Mucosa of rectum (tissue), 2 donors: Measurements from ENCODE around the gene ADAM10.

ENCODE experiments used
- H3K27ac ChIP-seq, 2 donors: one replicate each; pipeline ENCODE4 v1.7.0; 2013; ENCODE audit warnings: inconsistent platforms in 2 of 2, low read depth in 2 of 2, low read length in 2 of 2
- H3K27me3 ChIP-seq, 2 donors: one replicate each; pipeline ENCODE4 v1.7.0; 2013; ENCODE audit warnings: low read length in 2 of 2; ENCODE audit not compliant: control insufficient read depth in 2 of 2, insufficient read depth in 2 of 2
- H3K36me3 ChIP-seq, 2 donors: one replicate each; pipeline ENCODE4 v1.7.0; 2013; ENCODE audit warnings: low read length in 2 of 2; ENCODE audit not compliant: control insufficient read depth in 2 of 2, insufficient read depth in 2 of 2
- H3K4me1 ChIP-seq, 2 donors: one replicate each; pipeline ENCODE4 v1.7.0; 2013; ENCODE audit warnings: low read length in 2 of 2, mild to moderate bottlenecking in 1 of 2; ENCODE audit not compliant: control insufficient read depth in 2 of 2, insufficient read depth in 2 of 2
- H3K4me3 ChIP-seq, 2 donors: one replicate each; pipeline ENCODE4 v1.7.0; 2013; ENCODE audit warnings: low read length in 2 of 2
- H3K9ac ChIP-seq, 2 donors: one replicate each; pipeline ENCODE4 v1.7.0; 2013; ENCODE audit warnings: low read length in 2 of 2, low read depth in 1 of 2, mild to moderate bottlenecking in 1 of 2
- H3K9me3 ChIP-seq, 2 donors: one replicate each; pipeline ENCODE4 v1.7.0; 2013; ENCODE audit warnings: low read length in 2 of 2; ENCODE audit not compliant: control insufficient read depth in 2 of 2
- donor health status: healthy.
- donor health status: Normal muscosa, but diverticular disease.

The ADAM10 gene

GRCh38 chr15:58572521-58572920 lies 177.0 kb downstream of the ADAM10 start:
- Histone ChIP-seq H3K4me3 (no peak overlapping the region), H3K27me3 (no peaks in the 10 kb centered on the region), H3K36me3 (no peaks in the 10 kb centered on the region), H3K9ac (no peak overlapping the region), H3K4me1 (peaks cover 20 to 28% of the 10 kb centered on the region in 2 donors), H3K9me3 (no peaks in the 10 kb centered on the region), H3K27ac (no peak overlapping the region)

- no peak overlapping the region for H3K4me3 ChIP-seq
- peaks cover 20 to 28% of the 10 kb centered on the region in 2 donors for H3K4me1 ChIP-seq
- no peaks in the 10 kb centered on the region for H3K36me3 ChIP-seq
- no peaks in the 10 kb centered on the region for H3K9me3 ChIP-seq
- no peaks in the 10 kb centered on the region for H3K27me3 ChIP-seq
- no peak overlapping the region for H3K27ac ChIP-seq
- H3K9ac ChIP-seq = no peak overlapping the region
These were observed 178.0 kb downstream of the ADAM10 start for GRCh38 chr15:58571491-58571890.

GRCh38 chr15:58569455-58569854 lies 180.1 kb downstream of the ADAM10 start:
- Histone ChIP-seq H3K36me3 (no peaks in the 10 kb centered on the region), H3K27ac (no peak overlapping the region), H3K9me3 (no peaks in the 10 kb centered on the region), H3K4me1 (peaks cover 12 to 20% of the 10 kb centered on the region in 2 donors), H3K4me3 (no peak overlapping the region), H3K9ac (no peak overlapping the region), H3K27me3 (no peaks in the 10 kb centered on the region)

GRCh38 chr15:58568157-58568571 lies 181.3 kb downstream of the ADAM10 start:
- H3K4me3 ChIP-seq = no peak overlapping the region
- H3K4me1 ChIP-seq = peaks cover 2 to 9% of the 10 kb centered on the region in 2 donors
- H3K9ac ChIP-seq = no peak overlapping the region
- H3K9me3 ChIP-seq = no peaks in the 10 kb centered on the region
- no peaks in the 10 kb centered on the region for H3K27me3 ChIP-seq
- H3K27ac ChIP-seq = peak overlapping the region in 1 of 2 donors; percentile 46
- no peaks in the 10 kb centered on the region for H3K36me3 ChIP-seq

- peaks cover 0 to 10% of the 10 kb centered on the region in 2 donors for H3K4me1 ChIP-seq
- no peaks in the 10 kb centered on the region for H3K27me3 ChIP-seq
- no peaks in the 10 kb centered on the region for H3K9me3 ChIP-seq
- H3K27ac ChIP-seq = no peak overlapping the region
- H3K36me3 ChIP-seq = no peaks in the 10 kb centered on the region
- no peak overlapping the region for H3K4me3 ChIP-seq
- H3K9ac ChIP-seq = no peak overlapping the region
These were observed 183.5 kb downstream of the ADAM10 start for GRCh38 chr15:58566029-58566428.

GRCh38 chr15:58565619-58566018 lies 183.9 kb downstream of the ADAM10 start:
- no peaks in the 10 kb centered on the region for H3K9me3 ChIP-seq
- peaks cover 2 to 13% of the 10 kb centered on the region in 2 donors for H3K4me1 ChIP-seq

GRCh38 chr15:58564981-58565380 lies 184.5 kb downstream of the ADAM10 start:
- H3K4me1 ChIP-seq = peaks cover 8 to 17% of the 10 kb centered on the region in 2 donors
- no peaks in the 10 kb centered on the region for H3K27me3 ChIP-seq
- H3K9ac ChIP-seq = no peak overlapping the region
- H3K36me3 ChIP-seq = no peaks in the 10 kb centered on the region
- no peak overlapping the region for H3K27ac ChIP-seq
- no peaks in the 10 kb centered on the region for H3K9me3 ChIP-seq
- H3K4me3 ChIP-seq = no peak overlapping the region

More at GRCh38 chr15:58565619-58566018, 183.9 kb downstream of the ADAM10 start:
- no peak overlapping the region for H3K4me3 ChIP-seq
- H3K36me3 ChIP-seq = no peaks in the 10 kb centered on the region
- H3K9ac ChIP-seq = no peak overlapping the region
- no peak overlapping the region for H3K27ac ChIP-seq
- no peaks in the 10 kb centered on the region for H3K27me3 ChIP-seq

GRCh38 chr15:58562135-58562534 lies 187.4 kb downstream of the ADAM10 start:
- no peak overlapping the region for H3K9ac ChIP-seq
- no peak overlapping the region for H3K27ac ChIP-seq
- H3K4me3 ChIP-seq = no peak overlapping the region

GRCh38 chr15:58561321-58561720 lies 188.2 kb downstream of the ADAM10 start:
- Histone ChIP-seq H3K27me3 (no peaks in the 10 kb centered on the region), H3K27ac (no peak overlapping the region), H3K4me3 (no peak overlapping the region), H3K4me1 (peaks cover 12 to 18% of the 10 kb centered on the region in 2 donors), H3K36me3 (no peaks in the 10 kb centered on the region), H3K9ac (no peak overlapping the region), H3K9me3 (no peaks in the 10 kb centered on the region)

More at GRCh38 chr15:58562135-58562534, 187.4 kb downstream of the ADAM10 start:
- H3K4me1 ChIP-seq = peaks cover 12 to 18% of the 10 kb centered on the region in 2 donors
- no peaks in the 10 kb centered on the region for H3K27me3 ChIP-seq
- no peaks in the 10 kb centered on the region for H3K36me3 ChIP-seq
- no peaks in the 10 kb centered on the region for H3K9me3 ChIP-seq

GRCh38 chr15:58559904-58560588 lies 189.5 kb downstream of the ADAM10 start:
- Histone ChIP-seq H3K4me1 (peaks cover 17 to 25% of the 10 kb centered on the region in 2 donors), H3K36me3 (no peaks in the 10 kb centered on the region), H3K4me3 (no peak overlapping the region), H3K27ac (peak overlapping the region; percentile 31 to 52), H3K9me3 (no peaks in the 10 kb centered on the region), H3K9ac (no peak overlapping the region), H3K27me3 (no peaks in the 10 kb centered on the region)
